Stimulated activated CD4-positive, alpha-beta T cell treated with anti-CD3 and anti-CD28 coated beads, Interleukin-15, amount 100 ng/mL, for 48 hours (primary cell): Measurements from ENCODE around the gene CFAP45.

ENCODE experiments used
- DNase-seq, 2 donors: peaks; one replicate each; pipeline ENCODE4 v3.0.0-alpha.2; 2020; ENCODE audit warnings: low read depth in 2 of 2

CFAP45 gene

GRCh38 chr1:159936273-159936904 is 36.4 kb upstream of the CFAP45 start:
- DNase-seq: peak; percentile 57 to 77

- no peak for DNase-seq
These were observed 35.8 kb upstream of the CFAP45 start for GRCh38 chr1:159935719-159936272.

GRCh38 chr1:159935305-159935704 is 35.3 kb upstream of the CFAP45 start:
- no peak for DNase-seq

- DNase-seq: no peak
These were observed 34.4 kb upstream of the CFAP45 start for GRCh38 chr1:159934136-159935039.

- DNase-seq: no peak
These were observed 33.4 kb upstream of the CFAP45 start for GRCh38 chr1:159933347-159933746.

GRCh38 chr1:159932296-159933285 is 32.6 kb upstream of the CFAP45 start:
- DNase-seq: no peak

GRCh38 chr1:159931795-159932173 is 31.8 kb upstream of the CFAP45 start:
- DNase-seq: no peak

- no peak for DNase-seq
These were observed 31.3 kb upstream of the CFAP45 start for GRCh38 chr1:159931101-159931794.

- no peak for DNase-seq
These were observed 30.7 kb upstream of the CFAP45 start for GRCh38 chr1:159930634-159931033.

- no peak for DNase-seq
These were observed 30.3 kb upstream of the CFAP45 start for GRCh38 chr1:159930216-159930615.

GRCh38 chr1:159929155-159930051 is 29.4 kb upstream of the CFAP45 start:
- no peak for DNase-seq

GRCh38 chr1:159928491-159929050 is 28.6 kb upstream of the CFAP45 start:
- DNase-seq: no peak

- DNase-seq: no peak
These were observed 28.0 kb upstream of the CFAP45 start for GRCh38 chr1:159927849-159928431.

GRCh38 chr1:159927211-159927848 is 27.4 kb upstream of the CFAP45 start:
- no peak for DNase-seq

GRCh38 chr1:159925719-159926078 is 25.7 kb upstream of the CFAP45 start:
- peak; percentile 35 to 44 for DNase-seq

GRCh38 chr1:159924791-159925718 is 25.1 kb upstream of the CFAP45 start, which contains the start of gene TAGLN2:
Gene TAGLN2, minus strand, starts transcription at chr1:159925507. Its CDS starts 4,998 bp downstream, at chr1:159920509.
- DNase-seq: peak; percentile 82 to 85

GRCh38 chr1:159924025-159924790 is 24.2 kb upstream of the CFAP45 start:
- DNase-seq: peak; percentile 44
